ENCODE results near the gene CELA2B.
"Not testable (repeated sequence)": the region's sequence is repeated elsewhere in the genome, so short reads cannot be mapped to it uniquely, and the experiment has no call there.

CELA2B gene

DNA sequence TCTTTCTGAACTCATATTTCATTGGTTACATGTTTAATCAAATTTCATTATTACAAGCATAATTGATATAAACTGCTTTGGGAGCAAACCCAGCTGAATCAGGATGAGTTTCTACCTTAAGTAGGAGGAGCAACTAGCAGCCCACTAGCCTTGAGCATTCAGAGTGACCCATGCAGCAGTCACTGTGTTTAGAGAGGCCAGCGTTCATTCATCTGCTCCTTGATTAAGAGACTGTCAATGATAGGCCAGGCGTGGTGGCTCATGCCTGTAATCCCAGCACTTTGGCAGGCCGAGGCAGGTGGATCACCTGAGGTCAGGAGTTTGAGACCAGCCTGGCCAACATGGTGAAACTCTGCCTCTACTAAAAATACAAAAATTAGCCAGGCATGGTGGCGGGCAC, 17.5 kb upstream of the CELA2B start:
- H3K9me3 ChIP-seq (ENCODE audit: control extremely low read depth in 1 of 5, control insufficient read depth in 4 of 5, insufficient read depth in 2 of 5, low read depth in 1 of 5, low read length in 4 of 5); H3K4me1 ChIP-seq (ENCODE audit: control extremely low read depth in 1 of 4, control insufficient read depth in 4 of 4, insufficient read depth in 4 of 4, low read length in 3 of 4); H3K27ac ChIP-seq (ENCODE audit: insufficient read depth in 1 of 2, low read depth in 1 of 2, low read length in 2 of 2, poor library complexity in 1 of 2, severe bottlenecking in 2 of 2); H3K36me3 ChIP-seq (ENCODE audit: control insufficient read depth in 4 of 4, insufficient read depth in 4 of 4, low read length in 3 of 4); DNase-seq; H3K27me3 ChIP-seq (replicated peaks in 2 of 5; ENCODE audit: control insufficient read depth in 4 of 5, insufficient read depth in 5 of 5, low read length in 4 of 5); POLR2A ChIA-PET; H3K4me3 ChIP-seq (ENCODE audit: control insufficient read depth in 1 of 7, extremely low read depth in 1 of 7, insufficient read depth in 4 of 7, low read depth in 2 of 7, low read length in 6 of 7); CTCF ChIA-PET: not testable (repeated sequence)
- WGBS (ENCODE audit: insufficient coverage) = 90% methylated on average over 3 of the region's 4 CpGs

DNA sequence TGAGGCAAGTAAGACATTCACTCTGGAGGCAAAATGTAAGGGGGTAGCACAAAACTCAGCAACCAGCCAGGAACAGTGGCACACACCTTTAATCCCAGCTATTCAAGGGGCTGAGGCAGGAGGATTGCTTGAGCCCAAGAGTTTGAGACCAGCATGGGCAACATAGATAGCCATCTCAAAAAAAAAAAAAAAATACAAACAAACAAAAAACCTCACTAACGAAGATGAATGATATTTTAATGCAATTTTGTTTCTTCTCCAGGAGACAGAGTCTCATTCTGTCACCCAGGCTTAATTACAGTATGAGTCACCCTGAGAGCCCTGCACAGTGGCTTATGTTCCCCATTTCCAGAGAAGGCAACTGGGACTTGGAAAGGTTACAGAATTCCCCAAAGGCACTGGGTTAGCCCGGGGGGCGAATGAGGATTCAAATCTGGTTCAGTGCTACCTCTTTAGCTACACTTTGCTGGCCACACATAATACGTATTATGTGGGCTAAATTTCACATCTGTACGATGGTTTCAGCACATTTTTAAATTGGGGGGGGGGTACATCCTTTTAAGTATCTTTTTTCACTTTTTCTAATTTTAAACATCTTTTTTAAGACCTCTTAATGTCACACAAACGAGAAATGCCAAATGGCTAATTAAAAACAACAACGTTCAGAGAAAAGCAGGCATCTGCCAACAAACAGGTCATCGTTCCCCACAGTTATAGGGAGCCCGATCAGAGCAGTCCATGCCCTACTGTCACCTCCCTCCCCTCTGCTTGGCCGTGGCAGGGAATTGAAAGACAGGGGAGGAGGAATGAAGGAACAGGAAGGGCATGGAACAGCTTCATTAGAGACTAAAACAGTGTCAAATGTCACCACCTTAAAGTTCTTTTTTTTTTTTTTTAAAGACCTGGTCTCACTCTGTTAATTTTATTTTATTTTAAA, 15.9 kb upstream of the CELA2B start:
- WGBS (ENCODE audit: insufficient coverage) = 91% methylated on average over 7 of the region's 10 CpGs
- Histone ChIP-seq H3K4me1 (ENCODE audit: control extremely low read depth in 1 of 4, control insufficient read depth in 4 of 4, insufficient read depth in 4 of 4, low read length in 3 of 4) (no peaks in the 10 kb centered on the region), H3K27ac (ENCODE audit: insufficient read depth in 1 of 2, low read depth in 1 of 2, low read length in 2 of 2, poor library complexity in 1 of 2, severe bottlenecking in 2 of 2) (no peak overlapping the region), H3K36me3 (ENCODE audit: control insufficient read depth in 4 of 4, insufficient read depth in 4 of 4, low read length in 3 of 4) (no peaks in the 10 kb centered on the region), H3K4me3 (ENCODE audit: control insufficient read depth in 1 of 7, extremely low read depth in 1 of 7, insufficient read depth in 4 of 7, low read depth in 2 of 7, low read length in 6 of 7) (no peak overlapping the region), H3K9me3 (ENCODE audit: control extremely low read depth in 1 of 5, control insufficient read depth in 4 of 5, insufficient read depth in 2 of 5, low read depth in 1 of 5, low read length in 4 of 5) (no peaks in the 10 kb centered on the region), H3K27me3 (replicated peaks in 2 of 5; ENCODE audit: control insufficient read depth in 4 of 5, insufficient read depth in 5 of 5, low read length in 4 of 5) (no peaks in the 10 kb centered on the region)
- no peak for DNase-seq
- ChIA-PET POLR2A (interaction anchor here (0.7 kb wide), 1 partner anchor 21 kb away, joined by 5 read pairs; no protein-coding TSS in a partner anchor), CTCF (no interaction called here)

DNA sequence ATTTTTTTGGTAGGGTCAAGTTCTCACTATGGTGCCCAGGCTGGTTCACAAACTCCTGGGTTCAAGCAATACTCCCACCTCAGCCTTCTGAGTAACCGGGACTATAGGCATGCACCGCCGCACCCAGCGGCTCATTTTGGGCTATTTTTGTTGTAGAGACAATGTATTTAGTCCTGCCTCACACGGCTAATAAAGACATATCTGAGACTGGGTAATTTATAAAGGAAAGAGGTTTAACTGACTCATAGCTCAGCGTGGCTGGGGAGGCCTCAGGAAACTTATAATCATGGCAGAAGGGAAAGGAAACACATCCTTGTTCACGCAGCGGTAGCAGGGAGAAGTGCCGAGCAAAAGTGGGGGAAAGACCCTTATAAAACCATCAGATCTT, 15.2 kb upstream of the CELA2B start:
- no peak for DNase-seq
- no peaks in the 10 kb centered on the region for H3K27me3 ChIP-seq (replicated peaks in 2 of 5; ENCODE audit: control insufficient read depth in 4 of 5, insufficient read depth in 5 of 5, low read length in 4 of 5)
- H3K4me3 ChIP-seq (ENCODE audit: control insufficient read depth in 1 of 7, extremely low read depth in 1 of 7, insufficient read depth in 4 of 7, low read depth in 2 of 7, low read length in 6 of 7) = no peak overlapping the region
- no peak overlapping the region for H3K27ac ChIP-seq (ENCODE audit: insufficient read depth in 1 of 2, low read depth in 1 of 2, low read length in 2 of 2, poor library complexity in 1 of 2, severe bottlenecking in 2 of 2)
- ChIA-PET POLR2A (interaction anchor here (0.7 kb wide), 1 partner anchor 21 kb away, joined by 5 read pairs; no protein-coding TSS in a partner anchor), CTCF (no interaction called here)
- no peaks in the 10 kb centered on the region for H3K36me3 ChIP-seq (ENCODE audit: control insufficient read depth in 4 of 4, insufficient read depth in 4 of 4, low read length in 3 of 4)
- no peaks in the 10 kb centered on the region for H3K9me3 ChIP-seq (ENCODE audit: control extremely low read depth in 1 of 5, control insufficient read depth in 4 of 5, insufficient read depth in 2 of 5, low read depth in 1 of 5, low read length in 4 of 5)
- H3K4me1 ChIP-seq (ENCODE audit: control extremely low read depth in 1 of 4, control insufficient read depth in 4 of 4, insufficient read depth in 4 of 4, low read length in 3 of 4) = no peaks in the 10 kb centered on the region
- 90% methylated on average over 3 of the region's 9 CpGs for WGBS (ENCODE audit: insufficient coverage)

DNA sequence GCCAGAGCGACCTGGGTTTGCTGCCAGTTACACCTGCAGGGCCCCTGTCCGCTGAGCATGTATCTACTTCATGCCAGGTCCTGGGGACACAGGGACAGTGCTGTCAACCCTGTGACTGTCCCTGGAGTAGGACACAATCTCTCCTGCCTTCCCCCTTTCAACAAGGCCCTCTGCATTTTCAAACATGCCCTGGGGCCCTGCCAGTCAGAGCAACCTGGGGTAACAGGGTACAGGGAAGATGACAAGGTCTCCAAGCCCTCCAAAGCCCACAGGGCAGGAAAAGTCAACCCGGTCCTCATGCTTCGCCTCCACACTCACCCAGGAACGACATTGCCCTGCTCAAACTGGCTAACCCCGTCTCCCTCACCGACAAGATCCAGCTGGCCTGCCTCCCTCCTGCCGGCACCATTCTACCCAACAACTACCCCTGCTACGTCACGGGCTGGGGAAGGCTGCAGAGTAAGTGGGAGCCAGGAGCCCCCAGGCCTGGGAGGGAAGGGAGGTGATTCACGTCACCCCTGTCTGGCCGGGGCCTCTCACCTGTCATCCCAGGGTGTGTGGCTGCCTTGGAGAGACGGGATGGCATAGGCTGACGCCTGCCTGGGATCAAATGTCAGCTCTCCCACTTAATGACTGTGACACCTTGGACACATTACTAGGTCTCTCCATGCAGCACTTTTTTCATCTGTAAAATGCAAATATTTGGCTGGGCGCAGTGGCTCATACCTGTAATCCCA, 12.7 kb upstream of the CELA2B start:
- 97% methylated on average over 5 of the region's 15 CpGs for WGBS (ENCODE audit: insufficient coverage)
- POLR2A ChIA-PET = not testable (repeated sequence)

DNA sequence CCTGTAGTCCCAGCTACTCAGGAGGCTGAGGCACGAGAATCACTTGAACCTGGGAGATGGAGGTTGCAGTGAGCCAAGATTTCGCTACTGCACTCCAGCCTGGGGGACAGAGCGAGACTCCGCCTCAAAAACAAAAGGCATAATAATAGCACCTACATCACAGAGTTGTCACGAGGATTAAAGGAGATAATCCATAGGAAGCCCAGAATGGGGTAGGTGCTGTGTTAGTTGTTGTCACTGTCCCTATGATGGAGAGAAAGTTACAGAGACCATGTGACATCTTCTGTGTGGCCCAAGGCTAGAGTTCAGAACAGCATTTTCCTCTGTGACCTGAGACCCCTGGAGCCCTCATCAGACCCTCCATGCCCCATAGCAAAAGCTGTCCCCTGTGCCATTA, 12.0 kb upstream of the CELA2B start:
- CTCF ChIA-PET, POLR2A ChIA-PET: not testable (repeated sequence)
- WGBS (ENCODE audit: insufficient coverage) = 100% methylated on average over 1 of the region's 5 CpGs

More for the DNA sequence above, 12.7 kb upstream of the CELA2B start:
- H3K36me3 ChIP-seq (ENCODE audit: control insufficient read depth in 4 of 4, insufficient read depth in 4 of 4, low read length in 3 of 4); H3K9me3 ChIP-seq (ENCODE audit: control extremely low read depth in 1 of 5, control insufficient read depth in 4 of 5, insufficient read depth in 2 of 5, low read depth in 1 of 5, low read length in 4 of 5); H3K4me3 ChIP-seq (ENCODE audit: control insufficient read depth in 1 of 7, extremely low read depth in 1 of 7, insufficient read depth in 4 of 7, low read depth in 2 of 7, low read length in 6 of 7); H3K4me1 ChIP-seq (ENCODE audit: control extremely low read depth in 1 of 4, control insufficient read depth in 4 of 4, insufficient read depth in 4 of 4, low read length in 3 of 4); H3K27ac ChIP-seq (ENCODE audit: insufficient read depth in 1 of 2, low read depth in 1 of 2, low read length in 2 of 2, poor library complexity in 1 of 2, severe bottlenecking in 2 of 2); H3K27me3 ChIP-seq (replicated peaks in 2 of 5; ENCODE audit: control insufficient read depth in 4 of 5, insufficient read depth in 5 of 5, low read length in 4 of 5); CTCF ChIA-PET; DNase-seq: not testable (repeated sequence)

DNA sequence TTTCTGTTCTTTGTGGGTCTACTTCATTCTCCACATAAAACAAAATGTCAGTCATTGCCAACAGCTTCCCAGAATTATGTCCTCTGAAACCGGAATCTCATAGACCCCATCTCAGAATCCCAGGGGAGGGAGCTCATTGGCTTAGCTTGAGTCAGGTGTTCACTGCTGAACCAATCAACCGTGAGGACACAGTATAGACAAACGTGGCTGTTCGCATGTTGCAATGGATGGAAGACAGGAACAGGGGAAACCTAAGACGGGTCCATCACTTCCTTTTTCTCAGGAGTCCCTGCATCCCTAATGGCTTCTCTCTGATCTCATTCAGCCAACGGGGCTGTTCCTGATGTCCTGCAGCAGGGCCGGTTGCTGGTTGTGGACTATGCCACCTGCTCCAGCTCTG, 10.2 kb upstream of the CELA2B start:
- CTCF ChIA-PET = interaction anchor here (1.3 kb wide), 1 partner anchor 161 kb away, joined by 3 read pairs; no protein-coding TSS in a partner anchor

More for the DNA sequence above, 12.0 kb upstream of the CELA2B start:
- not testable (repeated sequence) for DNase-seq; H3K4me1 ChIP-seq (ENCODE audit: control extremely low read depth in 1 of 4, control insufficient read depth in 4 of 4, insufficient read depth in 4 of 4, low read length in 3 of 4); H3K4me3 ChIP-seq (ENCODE audit: control insufficient read depth in 1 of 7, extremely low read depth in 1 of 7, insufficient read depth in 4 of 7, low read depth in 2 of 7, low read length in 6 of 7); H3K27ac ChIP-seq (ENCODE audit: insufficient read depth in 1 of 2, low read depth in 1 of 2, low read length in 2 of 2, poor library complexity in 1 of 2, severe bottlenecking in 2 of 2); H3K27me3 ChIP-seq (replicated peaks in 2 of 5; ENCODE audit: control insufficient read depth in 4 of 5, insufficient read depth in 5 of 5, low read length in 4 of 5); H3K9me3 ChIP-seq (ENCODE audit: control extremely low read depth in 1 of 5, control insufficient read depth in 4 of 5, insufficient read depth in 2 of 5, low read depth in 1 of 5, low read length in 4 of 5); H3K36me3 ChIP-seq (ENCODE audit: control insufficient read depth in 4 of 4, insufficient read depth in 4 of 4, low read length in 3 of 4)

More for the DNA sequence above, 10.2 kb upstream of the CELA2B start:
- H3K27ac ChIP-seq (ENCODE audit: insufficient read depth in 1 of 2, low read depth in 1 of 2, low read length in 2 of 2, poor library complexity in 1 of 2, severe bottlenecking in 2 of 2) = no peak overlapping the region
- no peaks in the 10 kb centered on the region for H3K27me3 ChIP-seq (replicated peaks in 2 of 5; ENCODE audit: control insufficient read depth in 4 of 5, insufficient read depth in 5 of 5, low read length in 4 of 5)
- 82% methylated on average over 7 of the region's 7 CpGs for WGBS (ENCODE audit: insufficient coverage)
- DNase-seq = no peak
- H3K4me1 ChIP-seq (ENCODE audit: control extremely low read depth in 1 of 4, control insufficient read depth in 4 of 4, insufficient read depth in 4 of 4, low read length in 3 of 4) = no peaks in the 10 kb centered on the region
- H3K36me3 ChIP-seq (ENCODE audit: control insufficient read depth in 4 of 4, insufficient read depth in 4 of 4, low read length in 3 of 4) = no peaks in the 10 kb centered on the region
- no peak overlapping the region for H3K4me3 ChIP-seq (ENCODE audit: control insufficient read depth in 1 of 7, extremely low read depth in 1 of 7, insufficient read depth in 4 of 7, low read depth in 2 of 7, low read length in 6 of 7)
- no peaks in the 10 kb centered on the region for H3K9me3 ChIP-seq (ENCODE audit: control extremely low read depth in 1 of 5, control insufficient read depth in 4 of 5, insufficient read depth in 2 of 5, low read depth in 1 of 5, low read length in 4 of 5)
- POLR2A ChIA-PET = no interaction called here

Measured in common myeloid progenitor, CD34-positive (primary cell).